GM19099 (cell line): ENCODE measurements around the gene ERC2.

Experiments
- POLR2A ChIP-seq: IDR thresholded peaks from 3 replicates; pipeline ENCODE4 v1.6.1; 2011; ENCODE audit warnings: low read depth; ENCODE audit not compliant: insufficient read length; ENCODE audit errors: extremely low read depth

Gene ERC2

GRCh38 chr3:56180433-56180832 lies 287.8 kb downstream of the ERC2 start:
- no peak for TF ChIP-seq POLR2A

GRCh38 chr3:56173601-56174000 lies 294.7 kb downstream of the ERC2 start:
- no peak for TF ChIP-seq POLR2A

- TF ChIP-seq POLR2A = no peak
These were observed 303.8 kb downstream of the ERC2 start for GRCh38 chr3:56164436-56164835.

GRCh38 chr3:56157693-56158362 lies 310.4 kb downstream of the ERC2 start:
- no peak for TF ChIP-seq POLR2A

GRCh38 chr3:56154297-56154696 lies 314.0 kb downstream of the ERC2 start:
- TF ChIP-seq POLR2A = no peak

GRCh38 chr3:56147354-56147753 lies 320.9 kb downstream of the ERC2 start:
- no peak for TF ChIP-seq POLR2A

- no peak for TF ChIP-seq POLR2A
These were observed 322.9 kb downstream of the ERC2 start for GRCh38 chr3:56145410-56145809.

- no peak for TF ChIP-seq POLR2A
These were observed 323.5 kb downstream of the ERC2 start for GRCh38 chr3:56144805-56145204.

- no peak for TF ChIP-seq POLR2A
These were observed 330.9 kb downstream of the ERC2 start for GRCh38 chr3:56137415-56137814.

- no peak for TF ChIP-seq POLR2A
These were observed 331.8 kb downstream of the ERC2 start for GRCh38 chr3:56136514-56136913.

- TF ChIP-seq POLR2A = no peak
These were observed 332.3 kb downstream of the ERC2 start for GRCh38 chr3:56135941-56136340.

GRCh38 chr3:56133423-56133822 lies 334.8 kb downstream of the ERC2 start:
- TF ChIP-seq POLR2A = no peak

GRCh38 chr3:56132762-56133161 lies 335.5 kb downstream of the ERC2 start:
- no peak for TF ChIP-seq POLR2A

GRCh38 chr3:56131974-56132590 lies 336.2 kb downstream of the ERC2 start:
- no peak for TF ChIP-seq POLR2A

GRCh38 chr3:56130036-56130435 lies 338.2 kb downstream of the ERC2 start:
- TF ChIP-seq POLR2A = no peak

- no peak for TF ChIP-seq POLR2A
These were observed 341.6 kb downstream of the ERC2 start for GRCh38 chr3:56126632-56127031.
